Measurements from ENCODE around the gene FN1. TPM values are rescaled to one million over a fixed set of nuclear protein-coding genes. Genes with fewer than 3 reads are reported as not detected.

FN1 gene
- total RNA-seq, 1 experiment from 2014 or later, result 102 TPM

GRCh38 chr2:215324811-215325210 lies 111.1 kb downstream of the FN1 start:
- POLR2A ChIA-PET, result no interaction called here
- Mint-ChIP-seq H3K4me3 (no peak overlapping the region), H3K9me3 (no peaks in the 10 kb centered on the region), H3K36me3 (peaks cover 90% of the 10 kb centered on the region), H3K27me3 (ENCODE audit: low read depth) (no peaks in the 10 kb centered on the region), H3K4me1 (peaks cover 30% of the 10 kb centered on the region), H3K27ac (peak overlapping the region; percentile 27; the same call in 1 of the 2 replicates)
- ATAC-seq (0 out of 2 replicates have a peak, but pooled peaks have one; percentile 29), DNase-seq (ENCODE audit: low spot score) (no peak)
- TF ChIP-seq, protein P1, sequence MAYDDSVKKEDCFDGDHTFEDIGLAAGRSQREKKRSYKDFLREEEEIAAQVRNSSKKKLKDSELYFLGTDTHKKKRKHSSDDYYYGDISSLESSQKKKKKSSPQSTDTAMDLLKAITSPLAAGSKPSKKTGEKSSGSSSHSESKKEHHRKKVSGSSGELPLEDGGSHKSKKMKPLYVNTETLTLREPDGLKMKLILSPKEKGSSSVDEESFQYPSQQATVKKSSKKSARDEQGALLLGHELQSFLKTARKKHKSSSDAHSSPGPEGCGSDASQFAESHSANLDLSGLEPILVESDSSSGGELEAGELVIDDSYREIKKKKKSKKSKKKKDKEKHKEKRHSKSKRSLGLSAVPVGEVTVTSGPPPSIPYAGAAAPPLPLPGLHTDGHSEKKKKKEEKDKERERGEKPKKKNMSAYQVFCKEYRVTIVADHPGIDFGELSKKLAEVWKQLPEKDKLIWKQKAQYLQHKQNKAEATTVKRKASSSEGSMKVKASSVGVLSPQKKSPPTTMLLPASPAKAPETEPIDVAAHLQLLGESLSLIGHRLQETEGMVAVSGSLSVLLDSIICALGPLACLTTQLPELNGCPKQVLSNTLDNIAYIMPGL (CRISPR knock-in tag; IDR thresholded peaks at IDR 0.05), result no peak
- TF ChIP-seq, protein P2, sequence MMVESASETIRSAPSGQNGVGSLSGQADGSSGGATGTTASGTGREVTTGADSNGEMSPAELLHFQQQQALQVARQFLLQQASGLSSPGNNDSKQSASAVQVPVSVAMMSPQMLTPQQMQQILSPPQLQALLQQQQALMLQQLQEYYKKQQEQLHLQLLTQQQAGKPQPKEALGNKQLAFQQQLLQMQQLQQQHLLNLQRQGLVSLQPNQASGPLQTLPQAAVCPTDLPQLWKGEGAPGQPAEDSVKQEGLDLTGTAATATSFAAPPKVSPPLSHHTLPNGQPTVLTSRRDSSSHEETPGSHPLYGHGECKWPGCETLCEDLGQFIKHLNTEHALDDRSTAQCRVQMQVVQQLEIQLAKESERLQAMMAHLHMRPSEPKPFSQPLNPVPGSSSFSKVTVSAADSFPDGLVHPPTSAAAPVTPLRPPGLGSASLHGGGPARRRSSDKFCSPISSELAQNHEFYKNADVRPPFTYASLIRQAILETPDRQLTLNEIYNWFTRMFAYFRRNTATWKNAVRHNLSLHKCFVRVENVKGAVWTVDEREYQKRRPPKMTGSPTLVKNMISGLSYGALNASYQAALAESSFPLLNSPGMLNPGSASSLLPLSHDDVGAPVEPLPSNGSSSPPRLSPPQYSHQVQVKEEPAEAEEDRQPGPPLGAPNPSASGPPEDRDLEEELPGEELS (CRISPR knock-in tag; IDR thresholded peaks at IDR 0.05), result no peak
- no peak for TF ChIP-seq GTF2I (CRISPR knock-in tag; conservative IDR thresholded peaks at IDR 0.05)
- TF ChIP-seq ETV6 (CRISPR knock-in tag; IDR thresholded peaks at IDR 0.05), result no peak
- TF ChIP-seq, protein P3, sequence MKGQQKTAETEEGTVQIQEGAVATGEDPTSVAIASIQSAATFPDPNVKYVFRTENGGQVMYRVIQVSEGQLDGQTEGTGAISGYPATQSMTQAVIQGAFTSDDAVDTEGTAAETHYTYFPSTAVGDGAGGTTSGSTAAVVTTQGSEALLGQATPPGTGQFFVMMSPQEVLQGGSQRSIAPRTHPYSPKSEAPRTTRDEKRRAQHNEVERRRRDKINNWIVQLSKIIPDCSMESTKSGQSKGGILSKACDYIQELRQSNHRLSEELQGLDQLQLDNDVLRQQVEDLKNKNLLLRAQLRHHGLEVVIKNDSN (CRISPR knock-in tag; IDR thresholded peaks at IDR 0.05), result no peak
- TF ChIP-seq, protein P4, sequence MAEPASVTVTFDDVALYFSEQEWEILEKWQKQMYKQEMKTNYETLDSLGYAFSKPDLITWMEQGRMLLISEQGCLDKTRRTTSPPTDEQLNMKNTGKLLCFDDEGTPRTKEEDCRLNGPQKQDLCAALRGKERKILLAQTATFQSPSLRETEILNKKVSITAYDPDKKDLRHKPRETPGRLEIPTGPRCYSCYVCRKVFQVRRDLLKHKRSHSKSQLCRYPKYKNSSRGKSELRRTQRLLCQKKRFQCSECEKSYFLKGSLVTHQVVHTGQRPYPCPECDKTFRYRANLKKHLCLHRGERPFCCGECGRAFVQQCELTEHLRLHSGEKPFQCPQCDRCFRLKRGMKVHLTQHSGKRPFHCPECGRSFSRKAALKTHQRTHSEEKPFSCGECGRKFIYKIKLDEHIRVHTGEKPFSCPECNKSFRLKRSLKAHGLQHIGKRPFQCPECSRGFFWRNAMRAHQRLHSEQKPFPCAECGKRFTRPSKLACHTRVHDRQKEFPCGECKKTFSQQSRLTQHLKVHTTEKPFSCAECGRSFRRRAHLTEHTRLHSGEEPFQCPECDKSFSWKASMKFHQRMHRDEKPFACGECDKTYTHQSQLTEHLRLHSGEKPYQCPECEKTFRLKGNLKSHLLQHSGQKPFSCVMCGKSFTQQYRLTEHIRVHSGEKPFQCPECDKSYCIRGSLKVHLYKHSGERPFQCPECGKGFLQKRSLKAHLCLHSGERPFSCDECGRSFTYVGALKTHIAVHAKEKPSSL (CRISPR knock-in tag; conservative IDR thresholded peaks at IDR 0.05), result no peak
- no peak for TF ChIP-seq STAT6 (CRISPR knock-in tag; conservative IDR thresholded peaks at IDR 0.05; ENCODE audit: low read depth)
- TF ChIP-seq, protein P5, sequence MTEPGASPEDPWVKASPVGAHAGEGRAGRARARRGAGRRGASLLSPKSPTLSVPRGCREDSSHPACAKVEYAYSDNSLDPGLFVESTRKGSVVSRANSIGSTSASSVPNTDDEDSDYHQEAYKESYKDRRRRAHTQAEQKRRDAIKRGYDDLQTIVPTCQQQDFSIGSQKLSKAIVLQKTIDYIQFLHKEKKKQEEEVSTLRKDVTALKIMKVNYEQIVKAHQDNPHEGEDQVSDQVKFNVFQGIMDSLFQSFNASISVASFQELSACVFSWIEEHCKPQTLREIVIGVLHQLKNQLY (CRISPR knock-in tag; IDR thresholded peaks at IDR 0.05), result no peak
- TF ChIP-seq CREM (CRISPR knock-in tag; IDR thresholded peaks at IDR 0.05), result no peak
- TF ChIP-seq NFATC4 (CRISPR knock-in tag; IDR thresholded peaks at IDR 0.05), result no peak
- TF ChIP-seq E2F5 (CRISPR knock-in tag; IDR thresholded peaks at IDR 0.05), result no peak
- TF ChIP-seq FOXJ3 (CRISPR knock-in tag; IDR thresholded peaks at IDR 0.05; ENCODE audit: borderline replicate concordance), result no peak
- TF ChIP-seq NR2C2 (CRISPR knock-in tag; IDR thresholded peaks at IDR 0.05), result no peak
- TF ChIP-seq ZNF512 (CRISPR knock-in tag; IDR thresholded peaks at IDR 0.05; ENCODE audit: borderline replicate concordance), result no peak
- TF ChIP-seq CBFB (CRISPR knock-in tag; IDR thresholded peaks at IDR 0.05; ENCODE audit: low read depth), result no peak
- no peak for TF ChIP-seq ZBTB21 (CRISPR knock-in tag; IDR thresholded peaks at IDR 0.05; ENCODE audit: borderline replicate concordance)
- no peak for TF ChIP-seq NR1H2 (CRISPR knock-in tag; IDR thresholded peaks at IDR 0.05)
- no peak for TF ChIP-seq KAT7 (CRISPR knock-in tag; IDR thresholded peaks at IDR 0.05; ENCODE audit: borderline replicate concordance)
- TF ChIP-seq, protein P6, sequence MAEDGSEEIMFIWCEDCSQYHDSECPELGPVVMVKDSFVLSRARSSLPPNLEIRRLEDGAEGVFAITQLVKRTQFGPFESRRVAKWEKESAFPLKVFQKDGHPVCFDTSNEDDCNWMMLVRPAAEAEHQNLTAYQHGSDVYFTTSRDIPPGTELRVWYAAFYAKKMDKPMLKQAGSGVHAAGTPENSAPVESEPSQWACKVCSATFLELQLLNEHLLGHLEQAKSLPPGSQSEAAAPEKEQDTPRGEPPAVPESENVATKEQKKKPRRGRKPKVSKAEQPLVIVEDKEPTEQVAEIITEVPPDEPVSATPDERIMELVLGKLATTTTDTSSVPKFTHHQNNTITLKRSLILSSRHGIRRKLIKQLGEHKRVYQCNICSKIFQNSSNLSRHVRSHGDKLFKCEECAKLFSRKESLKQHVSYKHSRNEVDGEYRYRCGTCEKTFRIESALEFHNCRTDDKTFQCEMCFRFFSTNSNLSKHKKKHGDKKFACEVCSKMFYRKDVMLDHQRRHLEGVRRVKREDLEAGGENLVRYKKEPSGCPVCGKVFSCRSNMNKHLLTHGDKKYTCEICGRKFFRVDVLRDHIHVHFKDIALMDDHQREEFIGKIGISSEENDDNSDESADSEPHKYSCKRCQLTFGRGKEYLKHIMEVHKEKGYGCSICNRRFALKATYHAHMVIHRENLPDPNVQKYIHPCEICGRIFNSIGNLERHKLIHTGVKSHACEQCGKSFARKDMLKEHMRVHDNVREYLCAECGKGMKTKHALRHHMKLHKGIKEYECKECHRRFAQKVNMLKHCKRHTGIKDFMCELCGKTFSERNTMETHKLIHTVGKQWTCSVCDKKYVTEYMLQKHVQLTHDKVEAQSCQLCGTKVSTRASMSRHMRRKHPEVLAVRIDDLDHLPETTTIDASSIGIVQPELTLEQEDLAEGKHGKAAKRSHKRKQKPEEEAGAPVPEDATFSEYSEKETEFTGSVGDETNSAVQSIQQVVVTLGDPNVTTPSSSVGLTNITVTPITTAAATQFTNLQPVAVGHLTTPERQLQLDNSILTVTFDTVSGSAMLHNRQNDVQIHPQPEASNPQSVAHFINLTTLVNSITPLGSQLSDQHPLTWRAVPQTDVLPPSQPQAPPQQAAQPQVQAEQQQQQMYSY (CRISPR knock-in tag; IDR thresholded peaks at IDR 0.05), result no peak
- CTCF ChIA-PET, result no interaction called here

All from WTC11 (cell line).